ENCODE measurements around the gene KCNA2.

KCNA2 gene

DNA sequence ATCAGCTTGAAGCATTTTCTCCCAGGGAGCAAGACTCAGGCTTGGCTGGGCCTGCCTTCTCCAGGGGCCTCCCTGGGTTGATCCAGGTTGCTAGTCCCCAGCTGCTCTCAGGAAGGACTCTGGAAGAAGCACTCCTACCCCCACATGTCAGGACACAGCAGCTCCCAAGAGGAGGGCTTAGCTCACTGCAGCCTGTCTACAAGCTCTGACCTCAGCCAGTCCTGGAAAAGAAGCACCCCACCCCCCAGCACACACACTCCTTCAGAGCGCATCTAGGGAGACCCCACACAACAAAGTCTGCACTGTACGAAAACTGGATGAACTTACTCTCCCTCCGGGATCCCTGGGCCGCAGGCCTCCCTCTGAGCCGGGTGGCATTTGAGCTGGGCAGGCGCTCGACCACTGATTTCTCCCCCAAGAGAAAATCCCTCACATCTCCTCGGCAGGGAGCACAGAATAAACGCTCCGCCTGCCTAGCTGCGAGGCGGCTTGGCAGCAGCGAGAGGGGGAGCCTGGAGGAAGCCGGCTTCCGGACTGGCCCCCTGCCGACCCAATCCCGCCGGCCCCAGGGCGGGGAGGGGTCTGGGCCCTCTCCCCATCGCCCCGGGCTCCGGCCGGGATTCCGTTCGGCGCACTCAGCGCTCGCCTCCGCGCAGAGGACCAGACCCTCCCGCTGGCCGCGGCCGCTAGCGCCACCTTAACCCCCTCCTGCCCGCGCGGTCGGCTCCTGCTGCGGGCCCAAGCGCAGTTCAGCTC lies at the start of gene KCNA2:
Gene KCNA2, minus strand, starts transcription at position 458 of the 756 bp plus-strand sequence. CDS start 1,576 bp downstream, outside the sequence.
- peak; percentile 74 for DNase-seq (ENCODE audit: low read depth, low spot score)

DNA sequence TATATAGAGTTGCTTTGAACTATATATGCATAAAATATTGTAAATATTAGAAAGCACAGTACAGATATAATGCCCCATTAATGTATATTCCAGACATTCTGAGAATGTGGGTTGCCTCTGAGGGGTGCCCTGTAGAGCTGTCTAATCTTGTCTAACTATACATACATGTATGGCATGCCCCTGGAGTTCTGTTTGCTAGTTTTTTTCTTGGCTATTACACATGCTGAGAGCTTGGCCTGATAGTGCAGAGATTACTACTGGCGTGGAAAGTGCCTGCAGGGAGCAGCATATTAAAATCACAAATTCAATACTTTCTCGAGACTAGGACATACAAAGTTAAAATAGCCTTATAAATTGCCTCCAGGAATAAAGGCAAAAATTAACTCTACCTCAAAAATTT lies 44.5 kb upstream of the KCNA2 start:
- no peak for DNase-seq (ENCODE audit: low read depth, low spot score)

DNA sequence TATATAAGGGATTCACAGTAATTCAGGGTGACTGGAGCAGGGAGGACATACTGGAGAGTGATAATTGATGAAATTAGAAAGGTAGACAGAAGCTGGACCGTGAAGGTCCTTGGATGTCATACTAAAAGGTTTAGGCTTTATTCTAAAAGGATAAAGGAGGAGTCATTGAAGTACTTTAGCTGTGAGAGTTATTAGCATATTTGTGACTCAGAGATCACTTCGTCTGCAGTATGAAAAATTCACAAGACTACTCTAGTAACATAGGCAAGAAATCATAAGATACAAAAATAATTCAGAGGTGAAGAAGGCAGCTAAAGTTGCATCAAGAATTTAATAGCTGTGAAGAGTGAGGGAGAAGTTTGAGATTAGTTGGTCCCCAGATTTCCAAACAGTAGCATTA lies 42.3 kb upstream of the KCNA2 start:
- no peak for DNase-seq (ENCODE audit: low read depth, low spot score)

DNA sequence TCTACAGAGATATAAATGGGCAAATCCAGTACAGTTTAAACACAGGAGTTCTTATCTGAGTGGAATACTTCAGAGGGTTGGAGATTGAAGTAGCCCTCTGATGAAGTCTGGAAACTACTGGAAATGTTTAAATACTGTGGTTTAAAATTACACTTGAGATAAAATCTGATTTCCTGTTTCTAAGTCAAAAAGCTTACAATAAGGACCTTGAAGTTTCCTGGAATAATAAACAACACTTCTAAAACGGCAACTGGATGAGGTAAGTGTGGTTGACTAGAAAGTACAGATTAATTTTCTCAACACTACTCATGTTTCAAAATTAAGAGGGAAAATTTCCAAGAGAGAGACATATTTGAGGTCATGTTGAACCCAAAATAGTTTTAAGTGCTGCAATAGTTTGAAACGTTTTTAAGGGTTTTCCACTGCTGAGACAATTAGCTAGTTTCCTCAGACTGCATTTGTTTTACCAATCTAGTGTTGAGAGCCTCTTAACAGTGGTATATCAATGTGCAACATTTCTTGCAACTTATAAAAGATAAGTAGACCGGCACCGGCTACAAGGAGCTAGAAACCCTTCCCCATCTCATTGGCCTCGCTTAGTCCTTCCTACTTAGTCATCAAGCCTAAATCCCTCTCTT lies 41.2 kb upstream of the KCNA2 start:
- DNase-seq (ENCODE audit: low read depth, low spot score), result no peak

DNA sequence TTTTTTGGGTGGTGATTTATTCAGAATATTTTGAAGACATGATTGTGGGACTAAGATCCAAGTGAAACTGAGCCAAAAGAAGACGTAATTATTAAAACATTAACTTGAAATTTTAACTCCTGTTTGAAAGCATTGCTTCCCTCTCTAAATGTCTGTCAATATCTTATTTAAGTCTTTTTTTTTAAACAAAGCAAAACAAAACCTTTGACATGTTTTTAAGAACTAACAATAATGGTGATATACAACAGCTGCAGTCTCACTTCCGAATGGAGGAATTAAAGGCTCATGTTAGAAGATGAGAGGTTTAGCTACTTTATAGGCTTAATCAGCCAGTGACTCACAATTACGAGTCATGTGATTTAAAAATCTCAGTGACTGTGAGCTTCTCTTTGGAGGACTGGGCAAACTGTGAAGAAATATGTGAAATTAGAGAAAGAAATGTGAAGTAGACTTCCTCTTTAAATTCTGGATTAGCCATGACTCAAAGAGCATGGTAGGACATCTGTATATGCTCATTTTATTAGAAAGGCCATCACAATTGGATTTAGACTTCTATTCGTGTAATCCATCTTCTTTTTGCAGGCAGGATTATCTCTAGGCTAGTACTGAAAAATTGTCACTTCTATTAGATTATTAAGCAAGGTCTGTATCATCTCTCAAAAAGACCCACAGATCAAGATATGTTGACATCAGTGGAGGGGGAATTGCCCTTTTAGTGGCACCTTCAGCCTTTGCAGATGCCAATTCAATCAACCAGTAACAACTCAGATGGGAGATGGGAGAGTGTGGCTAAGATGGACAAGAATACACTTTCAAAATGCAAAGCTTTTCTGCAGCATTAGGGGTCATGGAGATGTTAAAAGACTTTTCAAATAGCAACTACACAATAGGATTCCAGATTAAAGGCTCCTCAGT lies 39.9 kb upstream of the KCNA2 start:
- peak; percentile 29 for DNase-seq (ENCODE audit: low read depth, low spot score)

DNA sequence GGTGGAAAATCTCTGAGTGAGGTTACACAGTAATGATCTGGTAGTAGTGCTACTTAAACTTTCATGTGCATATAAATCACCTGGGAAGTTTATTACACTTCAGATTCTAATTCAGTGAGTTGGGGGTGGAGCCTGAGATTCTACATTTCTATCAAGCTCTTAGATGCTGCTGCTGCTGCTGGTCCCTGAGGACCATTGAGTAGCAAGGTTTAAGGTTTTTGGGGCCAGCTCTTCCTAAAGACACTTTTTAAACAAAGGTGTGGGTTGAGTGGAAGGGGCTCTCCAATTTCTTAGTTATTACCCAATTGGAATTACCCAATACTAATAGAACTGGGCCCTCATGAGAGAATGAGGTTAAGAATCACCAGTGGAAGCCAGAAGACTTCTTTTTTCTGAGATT lies 39.1 kb upstream of the KCNA2 start:
- no peak for DNase-seq (ENCODE audit: low read depth, low spot score)

DNA sequence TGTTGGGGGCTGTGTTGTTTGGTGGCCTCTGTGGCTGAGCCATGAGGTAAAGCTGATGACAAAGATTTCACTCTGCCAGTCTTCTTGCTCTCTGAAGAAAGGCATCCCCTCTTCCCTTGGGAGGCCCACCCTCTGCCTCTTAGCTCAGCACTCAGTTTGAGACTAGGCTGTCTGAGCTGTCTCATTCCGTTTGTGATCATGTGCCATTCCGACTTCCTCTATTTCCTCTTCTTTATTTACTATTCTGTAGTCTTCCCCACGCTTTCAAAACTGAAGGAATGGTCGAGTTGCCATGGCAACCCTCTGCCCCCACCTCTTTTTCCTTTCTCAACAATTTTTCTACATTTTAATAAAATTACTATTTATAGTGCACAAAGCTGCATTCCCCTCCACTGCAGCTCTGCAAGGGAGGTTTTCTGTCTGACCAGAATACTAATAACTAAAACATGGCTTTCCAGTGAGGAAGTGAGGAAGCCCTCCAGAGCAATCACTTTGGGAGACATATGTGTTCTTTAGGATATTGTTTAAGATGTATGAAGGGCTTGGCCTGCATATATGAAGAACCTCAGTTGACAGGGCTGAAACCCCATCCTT lies 37.8 kb upstream of the KCNA2 start:
- DNase-seq (ENCODE audit: low read depth, low spot score), result no peak

DNA sequence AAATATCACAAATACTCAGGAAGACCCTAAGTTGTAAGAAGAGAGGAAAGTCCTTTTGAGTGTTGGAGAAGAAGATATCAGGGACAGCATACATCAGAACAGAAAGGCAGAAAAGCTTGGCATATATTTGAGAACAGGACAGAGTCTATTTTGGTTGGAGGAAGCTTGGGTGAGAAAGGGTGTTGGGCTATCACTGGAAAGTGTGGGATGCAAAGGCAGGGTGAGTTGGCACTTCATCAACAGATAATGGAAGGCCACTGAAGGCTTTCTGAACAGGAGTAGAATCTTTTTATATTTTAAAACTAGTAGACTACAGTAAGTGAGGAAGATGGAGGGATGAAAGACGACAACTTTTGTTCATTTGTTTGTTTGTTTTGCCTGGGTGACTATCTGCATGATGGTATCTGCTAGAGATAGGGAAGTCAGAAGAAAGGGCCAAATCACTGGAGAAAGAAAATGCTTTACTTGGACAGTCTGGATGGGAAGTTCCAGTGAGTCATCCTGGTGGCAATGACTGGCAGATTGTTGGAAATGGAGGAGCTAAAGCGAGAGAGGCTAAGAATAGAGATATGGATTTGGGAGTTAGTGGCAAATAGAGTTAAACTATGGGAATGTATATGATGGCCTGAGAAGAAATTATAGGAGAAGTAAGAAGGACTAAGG lies 33.7 kb upstream of the KCNA2 start:
- DNase-seq (ENCODE audit: low read depth, low spot score), result peak; percentile 11

DNA sequence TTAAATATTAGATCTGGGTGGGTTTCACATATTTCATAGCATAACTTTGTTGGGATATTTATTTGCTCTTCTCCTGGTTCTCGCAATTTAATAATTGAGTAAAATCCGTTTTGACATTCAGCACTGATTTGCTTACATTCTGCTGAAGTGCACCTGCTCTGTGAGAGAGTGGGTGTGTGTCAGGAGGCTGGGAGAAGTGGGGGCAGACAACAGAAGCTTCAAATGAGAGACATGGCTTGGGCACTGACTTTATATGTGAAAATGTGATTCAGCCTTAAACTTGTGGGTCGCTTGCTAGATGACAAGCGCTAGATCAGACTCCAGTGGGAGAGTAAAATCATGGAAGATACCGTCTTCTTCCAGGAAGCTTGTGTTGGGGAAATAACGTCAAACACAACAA lies 32.4 kb upstream of the KCNA2 start:
- no peak for DNase-seq (ENCODE audit: low read depth, low spot score)

DNA sequence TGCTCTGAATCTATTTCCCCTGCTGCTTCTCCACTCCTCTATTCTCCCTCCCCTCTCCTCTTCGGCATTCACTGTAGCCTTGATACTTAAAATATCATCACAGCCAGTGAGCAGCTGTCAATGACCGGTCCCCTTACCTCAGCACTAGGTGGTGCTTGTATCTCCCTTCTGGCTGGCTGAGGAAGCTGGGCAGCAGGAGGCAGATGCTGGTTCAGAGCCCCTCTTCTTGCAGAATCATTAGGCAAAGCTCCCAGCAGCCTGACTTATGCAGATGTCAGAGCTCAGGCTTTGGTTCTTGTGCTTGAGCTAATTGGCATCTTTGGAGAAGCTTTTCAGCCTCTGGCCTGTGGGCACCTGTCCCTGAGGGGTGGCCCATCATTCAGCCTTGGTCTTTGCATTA lies 31.9 kb upstream of the KCNA2 start:
- no peak for DNase-seq (ENCODE audit: low read depth, low spot score)

DNA sequence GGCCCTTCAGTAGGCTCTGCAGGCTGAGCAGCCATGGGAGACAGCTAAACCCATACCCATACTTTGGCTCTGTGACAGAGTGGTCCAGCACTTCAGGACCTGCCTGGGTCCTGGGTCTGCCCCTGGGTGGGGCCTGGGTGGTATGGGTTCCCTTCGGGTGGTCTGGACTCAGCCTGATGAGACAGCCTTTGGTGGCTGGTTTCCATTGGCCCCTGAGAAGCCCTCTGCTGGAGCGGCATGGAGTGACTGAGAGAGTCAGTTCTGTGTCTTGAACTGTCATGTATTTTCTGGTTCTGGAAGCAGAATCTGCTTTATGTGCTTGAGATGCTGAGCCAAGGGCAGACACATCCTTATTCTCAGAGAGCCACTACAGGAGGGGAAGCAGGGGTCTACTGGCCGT lies 31.3 kb upstream of the KCNA2 start:
- no peak for DNase-seq (ENCODE audit: low read depth, low spot score)

DNA sequence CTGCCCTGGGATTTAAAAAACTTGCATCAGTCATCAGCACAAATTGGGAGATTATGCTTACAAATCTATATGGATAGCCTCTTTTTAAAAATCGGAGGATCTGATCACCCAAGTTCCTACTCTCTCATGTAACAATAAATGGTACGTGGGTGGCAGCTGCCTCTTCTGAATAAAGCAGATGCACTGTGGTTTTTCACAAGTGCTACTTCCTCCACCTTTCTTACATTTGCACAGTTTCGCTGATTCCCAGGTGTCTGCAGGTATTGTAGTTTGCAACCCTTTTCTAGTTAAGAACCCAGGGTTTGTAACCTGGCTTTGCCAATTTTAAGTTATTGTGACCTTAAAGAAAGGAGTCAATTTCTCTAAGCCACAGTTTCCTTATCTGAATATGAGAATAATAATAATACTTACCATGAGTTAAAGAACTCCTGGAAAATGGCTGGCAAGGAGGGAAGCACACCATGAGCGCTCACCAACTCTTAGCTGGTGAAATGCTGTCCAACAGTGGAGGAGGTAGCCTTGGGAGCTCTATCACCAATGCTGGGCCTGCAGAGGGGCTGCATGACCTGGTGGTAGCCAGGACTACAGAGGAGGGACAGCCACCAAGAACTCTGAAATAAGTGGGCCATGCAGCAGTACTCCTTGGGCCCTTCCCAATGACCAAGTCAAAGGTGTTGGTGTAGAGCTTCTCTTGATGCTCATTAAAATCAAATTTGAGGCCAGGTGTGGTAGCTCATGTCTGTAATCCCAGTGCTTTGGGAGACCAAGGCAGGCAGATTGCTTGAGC lies 30.2 kb upstream of the KCNA2 start:
- no peak for DNase-seq (ENCODE audit: low read depth, low spot score)

DNA sequence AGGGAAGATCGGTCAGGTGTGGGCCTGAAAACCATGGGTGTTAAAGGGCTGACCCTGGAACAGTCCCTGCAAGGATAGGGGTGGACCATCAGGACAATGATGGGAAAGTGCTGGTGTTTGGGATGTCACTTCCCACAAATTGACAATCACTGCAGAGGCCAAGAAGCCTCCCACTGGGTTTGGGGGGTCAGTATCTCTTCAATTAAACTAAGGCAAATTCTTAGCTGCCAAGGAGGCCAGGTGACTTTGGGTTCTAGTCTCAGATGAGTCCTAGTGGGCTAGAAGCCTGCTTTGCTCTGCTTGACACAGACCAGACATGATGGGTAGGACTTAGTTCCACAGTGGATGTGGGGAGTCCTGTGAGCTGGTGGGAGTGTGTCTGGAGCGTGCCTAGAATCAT lies 29.3 kb upstream of the KCNA2 start:
- no peak for DNase-seq (ENCODE audit: low read depth, low spot score)

DNA sequence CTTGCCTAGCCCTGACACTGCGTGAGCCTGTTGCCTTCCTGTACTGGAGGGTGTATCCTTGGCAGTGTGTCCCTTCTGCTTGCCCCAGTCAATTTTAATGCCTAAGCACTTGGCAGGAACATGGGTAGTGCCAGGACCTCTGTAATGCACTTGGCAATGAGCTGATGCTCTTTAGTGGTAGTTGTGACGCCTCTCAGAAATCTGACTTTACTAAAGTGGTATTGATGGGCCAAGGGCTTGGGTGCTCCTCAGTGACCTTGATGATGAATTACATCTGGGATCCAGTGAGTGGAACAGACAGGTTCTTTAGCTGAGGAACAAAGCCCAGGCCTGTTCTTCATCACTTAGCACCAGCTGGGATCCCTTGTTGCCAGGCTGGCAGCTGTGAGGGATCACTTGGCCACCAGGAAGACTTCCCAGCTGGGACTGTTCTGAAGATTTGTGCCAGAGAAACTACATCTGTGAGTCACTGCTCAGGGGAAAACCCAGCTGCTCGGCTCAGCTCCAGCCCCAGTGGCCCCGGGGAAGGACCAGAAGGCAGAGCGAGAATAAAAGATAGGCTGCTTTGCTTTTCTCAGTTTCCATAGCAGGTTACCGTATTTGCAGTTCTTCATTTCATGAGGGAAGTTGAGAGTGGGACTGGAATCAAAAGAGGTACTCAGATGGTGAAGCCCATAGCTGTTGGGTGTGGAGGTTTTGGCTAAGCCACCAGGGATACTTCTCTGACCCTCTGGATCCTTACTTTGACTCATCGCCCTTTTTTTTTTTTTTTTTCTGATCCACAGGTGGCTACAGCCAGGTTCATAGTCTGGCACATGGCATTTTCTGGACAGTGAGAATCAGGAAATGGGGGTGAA lies 28.5 kb upstream of the KCNA2 start:
- peak; percentile 46 for DNase-seq (ENCODE audit: low read depth, low spot score)

DNA sequence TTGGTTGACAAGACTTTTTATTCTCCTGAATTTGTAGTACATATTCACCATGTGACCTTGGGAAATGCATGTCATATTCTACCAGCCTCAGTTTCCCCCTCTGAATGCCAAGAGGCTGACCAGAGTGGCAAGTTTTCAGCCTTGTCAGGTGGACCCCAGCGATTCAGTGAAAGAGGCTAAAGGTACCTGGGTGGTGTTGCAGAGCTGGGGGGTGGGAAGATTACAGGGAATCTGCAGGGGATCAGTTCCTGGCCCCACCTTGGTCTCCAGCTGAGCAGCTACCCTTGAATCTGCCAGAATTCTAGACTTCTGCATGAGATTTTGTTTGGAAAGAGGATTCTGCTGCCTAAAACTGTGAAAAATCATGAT lies 27.9 kb upstream of the KCNA2 start:
- DNase-seq (ENCODE audit: low read depth, low spot score), result no peak

DNA sequence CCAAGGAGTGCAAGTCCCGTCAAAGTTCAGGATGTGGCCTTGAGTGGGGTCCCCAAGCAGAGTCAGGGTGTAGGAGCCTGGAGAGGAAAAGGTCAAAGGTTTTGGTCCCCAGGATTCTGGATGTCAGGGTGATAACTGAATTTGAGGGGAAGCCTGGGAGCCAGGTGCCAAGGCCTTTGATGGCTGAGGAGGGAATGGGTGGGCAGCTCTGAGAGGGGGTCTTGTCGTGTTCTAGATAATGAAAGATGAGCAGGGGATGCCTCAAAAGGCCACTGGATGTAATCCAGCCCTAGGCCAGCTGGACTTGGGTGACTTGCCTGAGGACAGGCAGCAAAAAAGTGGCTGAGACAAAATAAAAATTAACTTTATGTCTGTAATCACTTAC lies 27.5 kb upstream of the KCNA2 start:
- no peak for DNase-seq (ENCODE audit: low read depth, low spot score)

DNA sequence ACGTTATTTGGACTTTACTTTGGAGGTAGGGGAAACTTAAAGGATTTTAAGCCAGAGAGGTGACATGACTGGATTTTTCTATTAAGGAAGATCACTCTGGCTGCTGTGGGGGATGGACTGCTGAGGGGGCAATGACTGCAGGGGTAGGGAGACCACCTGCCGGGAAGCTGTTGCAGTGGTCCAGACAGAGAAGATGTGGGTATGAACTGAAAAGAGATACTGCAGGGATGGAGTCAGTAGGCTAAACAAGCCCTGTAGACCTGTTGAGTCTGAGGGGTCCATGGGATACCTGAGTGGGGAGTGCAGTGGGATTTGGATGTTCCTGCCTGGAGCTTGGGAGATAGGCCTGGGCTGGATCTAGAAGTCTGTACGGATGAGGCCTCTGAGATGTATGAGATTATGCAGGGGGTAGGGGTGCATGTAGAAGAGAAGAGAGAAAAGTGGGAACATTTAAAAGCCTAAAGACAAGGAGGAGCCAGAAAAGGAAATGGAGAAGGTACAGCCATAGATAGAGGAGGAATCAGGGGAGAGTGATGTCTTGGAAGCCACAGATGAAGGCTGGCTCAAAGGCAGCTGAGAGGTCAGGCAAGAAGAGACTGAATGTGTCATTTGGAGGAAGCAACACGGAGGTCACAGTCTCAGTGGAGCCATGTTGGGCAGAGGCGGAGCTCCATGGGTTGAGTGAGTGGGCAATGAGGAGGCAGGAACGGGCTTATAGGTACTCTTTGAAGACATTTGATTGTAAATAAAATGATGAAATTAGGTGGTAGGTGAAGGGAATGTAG lies 25.9 kb upstream of the KCNA2 start:
- no peak for DNase-seq (ENCODE audit: low read depth, low spot score)

DNA sequence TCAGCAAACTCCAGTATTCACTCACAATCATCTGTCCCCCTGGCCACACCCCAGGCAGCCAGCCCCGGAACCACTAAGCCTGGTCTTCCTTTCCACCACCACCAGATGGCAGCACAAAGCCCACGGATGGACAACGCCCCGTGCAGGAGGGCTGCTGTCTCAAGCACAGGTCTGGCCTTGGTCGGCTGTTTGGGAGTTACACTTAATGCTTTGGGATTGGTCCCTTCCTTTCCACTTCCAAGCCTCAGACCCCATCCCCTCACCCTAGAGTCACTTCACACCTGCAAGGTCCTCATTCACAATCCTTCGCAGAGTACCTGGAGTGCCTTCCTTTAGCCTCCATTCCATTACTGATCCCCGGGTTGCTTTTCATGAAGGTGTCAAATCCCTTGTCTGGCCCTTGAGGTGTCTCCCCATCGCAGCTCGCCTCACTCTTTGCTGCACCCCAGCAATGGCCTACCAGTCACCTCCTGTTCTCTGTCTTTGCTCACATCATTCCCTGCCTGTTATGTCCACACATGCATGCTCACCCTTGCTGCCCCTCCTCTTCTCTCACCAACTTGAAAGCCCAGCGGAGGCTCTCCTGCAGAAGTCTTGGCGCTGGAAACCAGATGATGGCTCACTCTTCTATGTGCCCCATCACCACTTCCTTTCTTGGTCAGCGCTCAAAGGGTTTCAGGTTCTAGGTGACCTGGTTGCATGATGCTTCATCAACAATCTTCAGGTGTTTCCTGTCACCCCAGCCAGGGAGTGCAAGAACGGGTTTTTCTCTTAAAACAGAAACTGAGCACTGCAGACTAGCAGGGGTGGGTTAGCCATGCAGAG lies 24.9 kb upstream of the KCNA2 start:
- peak; percentile 79 for DNase-seq (ENCODE audit: low read depth, low spot score)
